GM21825 (cell line): Measurements from ENCODE around the gene ITPK1.
"Not testable (repeated sequence)": the region's sequence is repeated elsewhere in the genome, so short reads cannot be mapped to it uniquely, and the experiment has no call there.

Source experiments
- ATAC-seq: cut with Tn5 transposase; IDR thresholded peaks from one replicate; pipeline ENCODE4 v1.9.1; 2021; ENCODE audit warnings: mild to moderate bottlenecking, moderate library complexity; ENCODE audit not compliant: unreplicated experiment

Gene ITPK1

DNA sequence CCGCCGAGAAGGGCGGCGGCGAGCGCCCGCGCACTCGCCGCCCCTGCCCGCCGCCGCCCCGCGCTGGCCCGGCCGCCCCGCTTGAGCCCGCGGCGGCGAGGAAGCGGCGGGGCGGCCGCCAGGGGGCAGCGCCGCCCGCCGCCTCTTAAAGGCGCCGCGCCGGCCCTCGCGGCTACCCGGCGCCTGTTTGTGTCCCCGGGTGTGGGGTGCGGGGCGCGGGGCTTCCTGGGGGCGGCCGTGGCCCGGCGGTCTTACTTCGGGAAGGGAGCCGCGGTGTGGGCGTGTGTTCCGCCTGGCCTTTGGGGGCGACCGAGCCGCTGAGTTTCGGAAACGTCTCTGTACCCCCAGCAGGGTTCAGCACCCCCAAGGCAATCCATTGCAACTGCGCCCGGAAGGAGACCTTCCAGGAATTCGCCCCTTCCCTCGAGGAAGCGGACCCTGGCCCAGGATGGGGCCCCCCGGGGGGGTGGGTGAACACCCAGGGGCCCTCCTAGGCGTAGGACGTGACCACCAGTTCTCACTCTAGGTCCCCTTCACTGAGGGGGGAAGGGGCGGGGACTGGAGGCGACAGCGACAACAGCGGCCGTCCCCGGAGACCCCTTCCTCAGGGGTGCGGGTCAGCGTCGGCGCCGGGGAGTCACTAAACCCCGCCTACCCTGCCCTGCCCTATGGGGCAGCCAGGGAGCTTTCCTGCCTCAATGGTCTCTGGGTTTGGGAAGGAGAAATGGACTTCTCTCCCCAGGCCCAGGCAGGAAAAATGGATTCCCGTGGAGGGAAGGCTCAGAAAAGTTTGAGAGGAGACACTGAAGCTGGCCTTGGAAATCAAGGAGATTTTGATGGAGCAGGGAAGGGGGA, at the start of gene ITPK1:
Gene ITPK1, minus strand, starts transcription at position 105 of the 855 bp plus-strand sequence. CDS start 762 bp downstream, outside the sequence.
- ATAC-seq: peak; percentile 47

DNA sequence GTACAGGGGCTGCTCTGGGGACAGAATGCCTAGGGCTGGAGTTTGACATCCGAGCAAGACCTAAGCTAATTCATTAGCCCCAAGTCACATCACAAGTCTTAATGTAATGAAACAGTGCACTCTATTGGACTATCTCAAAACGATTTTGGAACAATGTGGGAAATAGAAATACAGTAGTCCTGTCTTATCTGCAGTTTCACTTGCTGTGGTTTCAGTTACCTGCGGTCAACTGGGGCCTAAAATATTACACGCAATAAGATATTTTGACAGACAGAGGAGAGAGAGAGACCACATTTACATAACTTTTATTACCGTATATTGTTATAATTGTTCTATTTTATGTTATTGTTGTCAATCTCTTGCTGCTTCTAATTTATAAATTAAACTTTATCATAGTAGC, 47.8 kb upstream of the ITPK1 start:
- ATAC-seq: no peak

DNA sequence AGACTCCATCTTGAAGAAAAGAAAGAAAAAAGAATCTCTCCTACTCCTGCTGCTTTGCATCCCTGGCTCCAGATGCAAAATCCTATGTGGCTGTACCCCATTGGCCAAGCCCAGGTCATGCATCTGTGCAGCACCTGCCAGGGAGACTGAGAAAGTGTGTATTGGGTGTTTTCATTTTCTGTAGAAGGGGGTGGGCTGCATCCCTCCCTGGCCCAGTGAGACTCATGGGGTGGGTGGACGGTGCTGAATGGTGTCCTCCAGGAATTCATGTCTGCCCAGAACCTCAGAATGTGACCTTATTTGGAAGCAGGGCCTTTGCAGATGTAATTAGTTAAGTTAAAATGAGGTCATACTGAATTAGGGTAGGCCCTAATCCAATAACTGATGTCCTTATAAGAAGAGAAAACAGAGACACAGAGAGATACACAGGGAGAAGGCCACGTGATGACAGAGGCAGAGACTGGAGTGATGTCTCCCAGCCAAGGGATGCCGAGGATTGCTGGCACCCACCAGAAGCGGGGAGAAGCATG, 45.8 kb upstream of the ITPK1 start:
- ATAC-seq: no peak

DNA sequence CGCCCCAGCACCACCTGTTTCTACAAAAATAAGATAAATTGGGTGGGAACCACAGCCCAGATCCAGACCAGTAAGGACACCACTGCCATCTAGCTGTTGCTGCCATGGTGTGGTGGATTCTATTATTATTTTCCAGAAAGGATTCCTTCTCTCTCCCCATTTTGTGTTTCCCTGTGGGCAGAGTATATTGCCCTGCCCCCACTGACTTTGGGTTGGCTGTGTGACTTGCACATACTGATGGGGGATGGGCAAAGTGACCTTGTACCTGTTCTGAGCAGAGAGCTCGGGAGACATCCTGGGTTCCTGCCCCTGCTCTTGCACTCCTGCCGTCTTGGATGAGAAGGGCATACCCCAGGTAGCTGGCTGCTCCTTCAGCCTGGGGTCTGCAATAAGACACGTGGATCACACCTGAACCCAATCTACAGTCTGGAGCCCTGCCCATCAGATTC, 44.7 kb upstream of the ITPK1 start:
- ATAC-seq: no peak

DNA sequence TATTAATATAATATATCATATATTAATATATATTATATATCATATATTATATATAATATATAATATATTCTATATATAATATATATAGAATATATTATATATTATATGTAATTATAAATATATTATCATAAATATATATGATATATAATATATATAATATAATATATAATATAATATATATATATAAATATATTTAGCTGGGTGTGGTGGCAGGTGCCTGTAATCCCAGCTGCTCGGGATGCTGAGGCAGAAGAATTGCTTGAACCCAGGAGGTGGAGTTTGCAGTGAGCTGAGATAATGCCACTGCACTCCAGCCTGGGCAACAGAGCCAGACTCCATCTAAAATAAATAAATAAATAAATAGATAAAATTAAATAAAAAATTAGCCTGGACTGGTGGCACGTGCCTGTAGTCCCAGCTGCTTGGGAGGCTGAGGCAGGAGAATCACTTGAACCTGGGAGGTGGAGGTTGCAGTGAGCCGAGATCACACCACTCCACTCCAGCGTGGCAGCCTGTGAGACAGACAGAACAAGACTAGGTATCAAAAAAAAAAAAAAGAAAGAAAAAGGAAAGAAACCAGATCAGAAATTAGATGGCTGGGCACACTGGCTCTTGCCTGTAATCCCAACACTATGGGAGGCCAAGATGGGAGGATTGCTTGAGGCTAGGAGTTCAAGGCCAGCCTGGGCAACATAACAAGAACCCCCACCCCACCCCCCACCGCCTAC, 44.1 kb upstream of the ITPK1 start:
- ATAC-seq: not testable (repeated sequence)

DNA sequence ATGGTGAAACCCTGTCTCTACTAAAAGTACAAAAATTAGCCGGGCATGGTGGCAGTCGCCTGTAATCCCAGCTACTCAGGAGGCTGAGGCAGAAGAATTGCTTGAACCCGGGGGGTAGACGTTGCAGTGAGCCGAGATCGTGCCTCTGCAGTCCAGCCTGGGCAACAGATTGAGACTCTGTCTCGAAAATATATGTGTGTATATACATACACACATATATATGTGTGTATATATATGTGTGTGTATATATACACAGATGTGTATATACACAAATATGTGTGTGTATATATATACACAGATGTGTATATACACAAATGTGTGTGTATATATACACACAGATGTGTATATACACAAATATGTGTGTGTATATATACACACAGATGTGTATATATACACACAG, 42.6 kb upstream of the ITPK1 start:
- ATAC-seq: not testable (repeated sequence)

DNA sequence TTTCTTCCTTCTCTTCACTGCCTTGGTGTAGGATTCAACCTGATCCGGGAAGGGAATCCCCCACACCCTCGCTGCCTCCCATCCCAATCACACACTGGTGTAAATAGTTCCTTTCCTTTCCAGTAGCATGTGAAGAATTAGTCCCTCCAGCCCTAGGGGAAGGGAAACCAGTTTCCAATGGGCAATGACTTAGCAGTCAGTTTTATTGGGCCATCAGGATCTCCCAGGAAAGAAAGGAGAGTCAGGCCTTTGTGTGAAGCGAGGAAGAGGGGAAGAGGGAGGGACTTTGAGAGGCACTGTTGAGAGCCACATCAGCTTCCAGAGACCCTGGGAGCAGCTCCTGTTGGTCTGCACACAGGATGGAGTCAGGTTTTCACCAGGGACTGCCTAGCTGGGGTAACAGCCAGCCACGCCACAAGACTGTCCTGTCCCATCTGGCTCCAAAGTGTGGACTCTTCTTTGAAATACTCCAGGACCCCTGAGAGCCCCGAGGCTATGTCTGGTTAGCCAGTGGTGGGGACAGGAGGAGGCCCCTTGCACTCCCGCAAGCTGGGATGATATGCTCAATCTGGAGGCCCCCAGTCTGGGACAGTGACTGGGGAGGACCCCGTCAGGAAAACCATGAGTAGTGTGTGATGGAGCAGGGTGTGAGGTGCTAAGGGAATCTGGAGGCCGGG, 41.1 kb upstream of the ITPK1 start:
- ATAC-seq: no peak

DNA sequence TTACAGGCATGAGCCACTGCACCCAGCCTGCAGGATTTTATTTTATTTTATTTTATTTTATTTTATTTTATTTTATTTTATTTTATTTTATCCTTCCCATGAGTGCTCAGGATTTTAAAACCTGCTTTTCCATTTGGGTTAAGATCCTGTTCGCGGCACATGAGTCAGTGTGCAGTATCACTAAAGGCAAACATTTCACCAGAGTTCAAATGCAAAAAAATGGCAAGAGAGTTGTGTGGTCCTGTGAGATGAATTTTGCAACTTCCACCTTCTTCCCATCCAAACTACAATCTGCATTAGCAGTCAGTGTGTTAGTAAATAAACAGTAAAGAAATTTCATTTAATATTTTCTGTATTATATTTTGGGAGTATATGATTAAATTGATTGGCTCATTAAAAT, 39.9 kb upstream of the ITPK1 start:
- ATAC-seq: no peak

DNA sequence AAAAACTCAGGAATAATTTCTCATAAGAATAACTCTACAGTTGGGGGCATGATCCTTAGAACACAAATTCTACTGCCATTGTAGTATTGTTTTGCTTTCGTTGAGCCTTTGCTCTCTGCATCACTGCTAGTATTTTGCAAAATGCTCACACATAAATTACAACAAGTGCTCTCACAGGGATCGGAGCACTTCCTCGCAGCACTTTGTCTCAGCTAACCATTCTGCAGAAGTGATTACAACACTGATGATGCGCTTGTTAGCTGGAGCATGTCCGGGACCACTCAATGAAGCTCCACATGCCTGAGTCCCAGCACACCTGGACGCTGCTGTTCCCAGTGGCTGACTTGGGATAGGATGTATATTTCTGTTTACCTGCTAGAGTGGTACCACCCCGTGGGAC, 37.4 kb upstream of the ITPK1 start:
- ATAC-seq: no peak

DNA sequence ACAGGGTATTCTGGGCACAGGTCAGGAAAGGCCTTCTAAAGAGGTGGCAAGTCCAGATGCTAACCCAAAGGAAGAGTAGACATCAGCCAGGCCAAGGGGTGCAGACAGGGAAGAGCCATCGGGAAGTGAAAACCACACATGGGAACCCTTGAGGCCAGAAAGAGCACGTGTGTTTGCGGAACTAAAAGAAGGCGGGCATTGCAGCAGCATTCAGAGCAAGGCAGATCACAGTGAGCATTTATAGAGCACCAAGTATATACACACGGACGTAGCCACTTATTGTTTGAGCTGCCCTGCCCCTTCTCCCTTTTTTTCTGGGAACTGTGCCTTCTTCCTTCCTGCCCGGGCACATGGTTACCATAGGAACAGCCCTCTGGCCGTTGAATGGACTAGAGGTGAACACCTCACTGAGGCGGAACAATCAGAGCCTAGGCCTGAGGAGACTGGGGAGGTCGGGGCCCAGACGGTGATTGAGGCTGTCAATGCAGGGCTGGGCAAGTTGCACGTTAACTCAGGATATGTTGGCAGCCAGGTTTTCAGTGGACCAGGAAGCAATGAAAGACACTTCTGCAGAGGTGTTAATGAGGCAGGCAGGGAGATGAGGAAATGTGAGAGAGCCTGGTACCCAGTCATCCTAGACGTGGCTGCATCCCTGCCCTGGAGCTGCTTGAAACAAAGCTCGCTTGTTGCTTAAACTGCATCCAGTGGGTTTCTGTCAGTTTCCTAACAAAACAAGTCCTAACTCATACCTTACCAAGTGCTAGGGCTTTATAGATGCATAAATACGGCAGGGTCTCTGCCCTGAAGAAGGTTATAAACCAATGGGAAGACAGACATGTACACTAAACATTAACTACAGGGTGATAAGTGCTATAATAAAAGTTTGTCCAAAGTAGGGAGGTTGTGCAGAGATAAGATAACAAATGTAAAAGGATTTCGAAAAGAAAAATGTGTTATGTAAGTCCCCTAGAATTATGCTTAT, 34.8 kb upstream of the ITPK1 start:
- ATAC-seq: no peak

DNA sequence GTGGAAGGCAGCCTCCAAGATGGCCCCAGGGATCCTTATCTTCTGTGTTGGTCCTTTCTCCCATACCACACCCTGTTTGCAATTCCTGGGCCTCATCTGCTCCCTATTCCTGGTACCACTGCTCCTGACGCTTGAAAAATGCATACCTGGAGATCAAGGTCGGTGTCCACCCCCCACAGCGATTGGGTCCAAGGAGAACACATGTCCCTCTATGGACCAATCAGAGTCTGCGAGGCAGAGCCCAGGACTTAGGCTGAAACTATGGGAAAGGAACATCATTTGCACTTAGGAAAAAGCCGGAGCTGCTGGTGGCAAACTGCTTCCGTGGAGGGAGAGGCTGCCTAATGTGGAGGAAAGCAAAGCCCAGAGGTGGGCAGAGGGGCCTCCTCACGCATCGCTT, 33.3 kb upstream of the ITPK1 start:
- no peak for ATAC-seq

DNA sequence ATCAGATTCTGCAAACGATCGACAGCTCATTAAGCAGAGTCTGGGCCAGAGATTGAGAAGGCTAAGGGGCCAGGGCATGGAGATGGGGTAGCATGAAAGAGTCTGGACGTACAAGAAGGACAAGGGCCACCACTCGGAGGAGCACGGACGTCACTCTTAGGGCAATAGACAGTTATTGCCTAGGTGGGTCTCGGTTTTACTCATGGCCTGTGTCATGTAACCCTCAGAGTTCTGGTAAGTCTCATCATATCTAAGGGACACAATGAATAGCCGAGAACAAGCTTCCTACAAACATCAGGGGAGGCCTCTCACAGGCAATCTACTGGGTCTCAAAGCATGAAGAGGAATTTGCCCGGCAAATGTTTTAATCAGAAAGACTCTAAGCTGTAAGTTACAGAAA, 30.4 kb upstream of the ITPK1 start:
- ATAC-seq: no peak

DNA sequence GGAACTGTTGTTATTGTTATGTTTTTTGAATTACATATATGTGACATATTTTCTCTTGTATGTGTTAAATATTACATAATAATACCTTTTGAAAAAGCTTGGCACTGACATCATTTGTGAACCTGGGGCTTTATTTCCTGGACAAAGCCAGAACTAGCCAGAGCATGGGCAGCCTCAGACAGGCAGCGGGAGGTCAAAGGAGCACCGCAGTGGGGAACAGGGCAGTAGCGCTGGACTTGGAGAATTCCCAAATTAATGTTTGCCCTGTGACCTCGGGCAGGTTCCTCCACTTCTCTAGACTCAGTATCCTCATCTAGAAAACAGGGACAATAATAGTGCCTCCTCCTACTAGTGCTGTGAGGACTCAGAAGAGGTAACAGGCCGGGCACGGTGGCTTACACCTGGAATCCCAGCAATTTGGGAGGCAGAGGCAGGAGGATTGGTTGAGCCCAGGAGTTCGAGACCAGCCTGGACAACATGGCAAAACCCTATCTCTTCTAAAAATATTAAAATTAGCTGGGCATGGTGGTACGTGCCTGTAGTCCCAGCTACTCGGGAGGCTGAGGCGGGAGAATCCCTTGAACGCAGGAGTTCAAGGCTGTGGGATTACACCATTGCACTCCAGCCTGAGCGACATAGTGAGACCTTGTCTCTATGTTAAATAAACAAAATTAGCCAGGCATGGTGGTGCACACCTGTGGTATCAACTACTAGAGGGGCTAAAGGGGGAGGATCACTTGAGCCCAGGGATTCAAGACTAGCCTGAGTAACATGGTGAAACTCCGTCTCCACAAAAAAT, 27.3 kb upstream of the ITPK1 start:
- ATAC-seq: no peak

DNA sequence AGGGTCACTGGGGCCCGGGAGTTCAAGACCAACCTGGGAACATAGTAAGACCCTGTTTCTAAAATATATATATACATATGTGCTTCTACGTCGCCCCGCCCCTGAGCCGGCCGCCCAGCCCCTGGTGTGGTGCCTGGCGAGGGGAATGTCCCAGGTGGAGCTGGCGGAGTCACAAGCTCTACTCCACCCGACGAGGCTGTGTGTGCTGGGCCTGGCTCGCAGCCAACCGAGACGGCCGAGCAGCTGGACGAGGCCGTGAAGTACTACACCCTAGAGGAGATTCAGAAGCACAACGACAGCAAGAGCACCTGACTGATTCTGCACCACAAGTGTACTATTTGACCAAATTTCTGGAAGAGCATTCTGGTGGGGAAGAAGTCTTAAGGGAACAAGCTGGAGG, 22.1 kb upstream of the ITPK1 start:
- no peak for ATAC-seq

DNA sequence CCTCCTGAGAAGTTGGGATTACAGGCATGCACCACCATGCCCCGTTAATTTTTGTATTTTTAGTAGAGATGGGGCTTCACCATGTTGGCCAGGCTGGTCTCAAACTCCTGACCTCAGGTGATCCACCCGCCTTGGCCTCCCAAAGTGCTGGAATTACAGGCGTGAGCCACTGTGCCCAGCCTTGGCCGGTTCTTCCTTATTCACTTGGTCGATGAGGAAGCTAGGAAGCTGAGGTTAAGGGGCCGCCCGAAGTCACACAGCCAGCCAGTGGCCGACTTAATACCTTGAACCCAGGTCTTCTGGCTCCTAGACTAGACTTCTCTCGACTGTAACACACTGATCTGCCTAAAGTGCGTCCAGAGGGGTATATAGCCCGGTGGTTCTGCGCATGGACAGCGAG, 20.8 kb upstream of the ITPK1 start:
- ATAC-seq: not testable (repeated sequence)

DNA sequence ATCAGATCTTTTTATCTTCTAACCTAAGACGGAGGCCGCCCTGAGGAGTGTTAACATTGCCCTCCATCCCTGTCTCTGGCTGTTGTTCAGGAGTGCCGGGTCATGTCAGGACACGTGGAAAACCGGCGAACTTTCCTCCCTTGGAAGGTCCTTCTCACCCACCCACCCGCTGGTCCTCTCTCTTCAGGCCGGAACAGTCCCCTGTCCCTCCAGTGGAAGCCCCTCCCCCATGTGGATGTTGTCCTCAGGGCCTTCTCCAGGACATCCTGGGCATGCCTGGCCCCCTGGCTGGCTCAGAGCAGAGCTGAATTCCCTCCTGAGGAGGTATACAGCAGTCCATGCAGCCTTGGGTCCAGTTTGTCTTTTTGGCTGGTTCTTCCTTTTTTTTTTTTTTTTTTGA, 20.3 kb upstream of the ITPK1 start:
- ATAC-seq: no peak

DNA sequence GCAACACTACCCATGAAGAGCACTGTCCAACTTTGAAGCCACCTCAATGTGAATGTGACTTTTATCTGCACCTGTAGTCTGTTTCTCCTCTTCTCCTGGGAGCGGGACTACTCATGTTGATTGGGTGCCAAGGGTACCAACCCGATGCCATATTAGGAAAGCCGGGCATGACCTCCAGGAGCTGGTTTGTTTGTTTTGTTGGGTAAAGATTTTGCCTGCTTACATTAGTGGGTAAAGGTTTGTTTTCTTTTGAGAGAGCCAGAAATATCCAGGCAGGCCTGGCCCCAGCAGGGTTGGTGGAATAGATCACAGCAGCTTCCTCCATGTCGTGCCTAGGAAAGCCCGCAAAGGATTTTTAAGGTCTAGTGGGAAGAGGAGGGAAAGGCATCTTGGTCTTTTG, 19.7 kb upstream of the ITPK1 start:
- ATAC-seq: no peak

DNA sequence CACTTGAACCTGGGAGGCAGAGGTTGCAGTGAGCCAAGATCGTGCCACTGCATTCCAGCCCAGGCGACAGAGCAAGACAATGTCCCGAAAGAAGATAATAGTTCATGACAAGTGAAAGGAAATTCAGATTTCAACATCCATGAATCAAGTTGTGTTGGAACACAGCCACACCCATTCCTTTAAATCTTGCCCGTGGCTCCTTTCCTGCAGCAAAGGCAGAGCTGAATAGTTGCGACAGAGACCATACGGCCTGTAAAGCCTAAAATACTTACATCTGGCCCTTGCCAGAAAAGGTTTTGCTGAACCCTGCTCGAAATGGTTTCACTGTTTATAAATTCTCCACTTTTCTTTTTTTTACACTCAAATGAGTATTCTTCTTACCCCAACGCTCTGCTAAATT, 17.7 kb upstream of the ITPK1 start:
- no peak for ATAC-seq

DNA sequence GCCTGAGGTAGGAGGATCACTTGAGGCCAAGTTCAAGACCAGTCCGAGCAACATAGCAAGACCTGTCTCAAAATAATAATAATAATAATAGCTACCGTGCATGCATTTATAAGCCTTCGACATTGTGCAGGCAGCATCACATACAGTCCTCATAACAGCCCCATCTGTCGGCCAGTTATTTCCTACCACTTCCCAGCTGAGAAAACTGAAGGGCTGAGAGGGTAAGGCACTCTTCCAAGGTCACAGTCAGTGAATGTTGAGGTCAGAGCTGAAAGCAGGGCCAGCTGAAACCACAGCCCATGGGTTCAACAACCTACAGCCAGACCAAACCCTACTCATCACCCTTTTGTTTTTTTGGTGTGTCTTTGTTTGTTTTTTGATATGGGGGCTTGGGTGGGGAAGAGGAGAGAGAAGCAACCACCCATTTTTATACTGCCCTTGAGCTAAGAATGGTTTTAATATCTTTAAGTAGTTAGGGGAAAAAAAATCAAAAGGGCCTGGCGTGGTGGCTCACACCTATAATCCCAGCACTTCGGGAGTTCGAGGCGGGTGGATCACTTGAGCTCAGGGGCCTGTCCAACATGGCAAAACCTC, 16.8 kb upstream of the ITPK1 start:
- ATAC-seq: no peak
